ENCODE data around the gene SOX5.

GRCh38 chr12:23484238-23484637, 465.2 kb downstream of the SOX5 start:
- TF ChIP-seq LEF1 (IDR thresholded peaks at IDR 0.05; ENCODE audit: borderline replicate concordance) (no peak), ELF4 (IDR thresholded peaks at IDR 0.05) (no peak), HDGF (IDR thresholded peaks at IDR 0.05; ENCODE audit: borderline replicate concordance) (no peak), FOXM1 (IDR thresholded peaks at IDR 0.05; ENCODE audit: borderline replicate concordance) (no peak), TARDBP (IDR thresholded peaks at IDR 0.05) (no peak), NFRKB (IDR thresholded peaks at IDR 0.05) (no peak), ZNF384 (IDR thresholded peaks at IDR 0.05) (no peak), FOXK2 (IDR thresholded peaks at IDR 0.05) (no peak), SUZ12 (IDR thresholded peaks at IDR 0.05) (no peak), SP1 (IDR thresholded peaks at IDR 0.05) (no peak), CTBP1 (IDR thresholded peaks at IDR 0.05; ENCODE audit: borderline replicate concordance) (no peak)
